Mesodermal cell (in vitro differentiated cells): ENCODE measurements around the gene CYP3A7.
"Not testable (repeated sequence)": the region's sequence is repeated elsewhere in the genome, so short reads cannot be mapped to it uniquely, and the experiment has no call there.

Experiments
- H3K27ac ChIP-seq: 2 replicates; pipeline ENCODE4 v1.7.0; 2013; ENCODE audit warnings: mild to moderate bottlenecking, low read depth, low read length, moderate library complexity; ENCODE audit not compliant: severe bottlenecking
- H3K36me3 ChIP-seq: 2 replicates; pipeline ENCODE4 v1.7.1; 2013; ENCODE audit warnings: mild to moderate bottlenecking, low read length, moderate library complexity; ENCODE audit not compliant: control insufficient read depth, insufficient read depth
- H3K4me1 ChIP-seq: one replicate; pipeline ENCODE4 v1.7.1; 2013; ENCODE audit warnings: mild to moderate bottlenecking, low read length; ENCODE audit not compliant: insufficient read depth, control insufficient read depth, poor library complexity, severe bottlenecking
- H3K4me3 ChIP-seq: 2 replicates; pipeline ENCODE4 v1.7.0; 2013; ENCODE audit warnings: low read length, control low read depth, mild to moderate bottlenecking; ENCODE audit not compliant: insufficient read depth, poor library complexity, severe bottlenecking; ENCODE audit errors: extremely low read depth
- H3K9me3 ChIP-seq: 2 replicates; pipeline ENCODE4 v1.7.1; 2013; ENCODE audit warnings: mild to moderate bottlenecking, low read length, moderate library complexity; ENCODE audit not compliant: control insufficient read depth
- WGBS, 2 experiments: methylation state at CpG; one replicate each; pipeline ENCODE4 v1.1.5; 2013; ENCODE audit warnings: missing lambda C conversion rate in 2 of 2; ENCODE audit not compliant: insufficient coverage in 2 of 2; 5-methylcytosine and 5-hydroxymethylcytosine counted together

The CYP3A7 gene

GRCh38 chr7:99665312-99666012 lies 69.5 kb downstream of the CYP3A7 start:
- H3K4me3 ChIP-seq, result no peak overlapping the region
- no peaks in the 10 kb centered on the region for H3K36me3 ChIP-seq
- no CpG with 5 or more reads among the region's 3 CpGs for WGBS, 2 experiments
- no peaks in the 10 kb centered on the region for H3K4me1 ChIP-seq
- no peak overlapping the region for H3K27ac ChIP-seq
- no peaks in the 10 kb centered on the region for H3K9me3 ChIP-seq

- WGBS, 2 experiments, result 83% methylated on average over 1 of the region's 5 CpGs; no CpG with 5 or more reads in 1 of the 2 experiments
- not testable (repeated sequence) for H3K4me1 ChIP-seq, H3K36me3 ChIP-seq, H3K27ac ChIP-seq, H3K4me3 ChIP-seq, H3K9me3 ChIP-seq
These were observed 77.1 kb downstream of the CYP3A7 start for GRCh38 chr7:99657879-99658278.
